GM12872 (cell line): ENCODE data around the gene TCF21.

Source experiments
- TF ChIP-seq, protein P1 (sequence below): IDR thresholded peaks from 3 replicates; pipeline ENCODE4 v1.5.1; 2011; ENCODE audit warnings: low read depth, mild to moderate bottlenecking, low read length, moderate library complexity; ENCODE audit not compliant: insufficient read depth

The TCF21 gene

DNA sequence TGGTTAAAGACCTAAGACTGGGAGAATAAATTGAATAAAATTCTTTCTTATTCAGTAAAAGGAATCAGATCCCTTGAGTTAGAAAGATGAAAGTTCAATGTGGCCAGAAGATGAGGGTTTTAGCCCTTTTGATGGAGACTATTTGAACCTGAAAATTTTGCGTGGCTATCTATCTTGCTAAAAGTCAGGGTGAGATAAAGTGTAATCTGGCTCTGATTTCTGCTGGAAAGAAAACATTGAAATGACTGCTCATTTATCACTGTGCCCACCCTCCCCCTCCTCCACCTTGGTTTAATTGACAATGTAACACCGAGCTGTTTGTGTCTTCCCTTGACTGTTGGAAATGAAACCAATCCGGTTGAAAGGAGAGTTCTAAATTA is 32.9 kb upstream of the TCF21 start:
- TF ChIP-seq, protein P1, sequence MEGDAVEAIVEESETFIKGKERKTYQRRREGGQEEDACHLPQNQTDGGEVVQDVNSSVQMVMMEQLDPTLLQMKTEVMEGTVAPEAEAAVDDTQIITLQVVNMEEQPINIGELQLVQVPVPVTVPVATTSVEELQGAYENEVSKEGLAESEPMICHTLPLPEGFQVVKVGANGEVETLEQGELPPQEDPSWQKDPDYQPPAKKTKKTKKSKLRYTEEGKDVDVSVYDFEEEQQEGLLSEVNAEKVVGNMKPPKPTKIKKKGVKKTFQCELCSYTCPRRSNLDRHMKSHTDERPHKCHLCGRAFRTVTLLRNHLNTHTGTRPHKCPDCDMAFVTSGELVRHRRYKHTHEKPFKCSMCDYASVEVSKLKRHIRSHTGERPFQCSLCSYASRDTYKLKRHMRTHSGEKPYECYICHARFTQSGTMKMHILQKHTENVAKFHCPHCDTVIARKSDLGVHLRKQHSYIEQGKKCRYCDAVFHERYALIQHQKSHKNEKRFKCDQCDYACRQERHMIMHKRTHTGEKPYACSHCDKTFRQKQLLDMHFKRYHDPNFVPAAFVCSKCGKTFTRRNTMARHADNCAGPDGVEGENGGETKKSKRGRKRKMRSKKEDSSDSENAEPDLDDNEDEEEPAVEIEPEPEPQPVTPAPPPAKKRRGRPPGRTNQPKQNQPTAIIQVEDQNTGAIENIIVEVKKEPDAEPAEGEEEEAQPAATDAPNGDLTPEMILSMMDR = no peak

DNA sequence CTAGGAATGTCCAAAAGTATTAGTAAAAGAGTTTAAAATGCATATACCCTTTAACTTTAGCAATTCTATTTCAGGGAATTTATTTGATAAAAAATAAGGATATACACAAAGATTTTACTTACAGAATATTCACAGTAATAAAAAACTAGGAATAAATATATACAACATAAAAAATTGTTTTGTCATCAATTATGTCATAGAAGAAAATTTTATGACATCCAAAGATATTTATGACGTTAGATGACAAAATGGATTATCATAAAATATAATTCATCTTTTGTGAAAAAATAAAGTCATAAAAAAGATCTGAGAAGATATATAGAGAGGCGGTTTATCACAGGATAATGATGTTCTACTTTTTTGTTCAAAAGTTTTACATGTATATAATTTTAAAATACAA is 32.0 kb upstream of the TCF21 start:
- TF ChIP-seq, protein P1 = no peak

DNA sequence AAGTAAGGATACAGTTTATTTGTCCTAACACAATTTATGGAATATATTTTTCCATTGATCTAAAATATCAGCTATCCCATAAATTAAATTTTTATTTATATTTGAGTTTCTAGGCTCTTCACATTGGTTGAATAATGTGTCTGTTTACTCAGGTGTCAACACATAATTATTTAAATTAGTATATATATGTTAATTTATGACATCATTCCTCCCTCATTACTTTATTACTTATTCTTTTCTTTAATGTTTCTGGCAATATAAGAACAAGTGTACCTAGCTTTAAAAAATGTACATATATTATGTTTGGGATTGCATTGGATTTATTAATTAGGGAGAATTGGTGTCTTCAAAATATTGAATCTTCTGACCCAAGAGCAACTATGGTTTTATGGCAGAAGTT is 31.2 kb upstream of the TCF21 start:
- TF ChIP-seq, protein P1 = no peak

DNA sequence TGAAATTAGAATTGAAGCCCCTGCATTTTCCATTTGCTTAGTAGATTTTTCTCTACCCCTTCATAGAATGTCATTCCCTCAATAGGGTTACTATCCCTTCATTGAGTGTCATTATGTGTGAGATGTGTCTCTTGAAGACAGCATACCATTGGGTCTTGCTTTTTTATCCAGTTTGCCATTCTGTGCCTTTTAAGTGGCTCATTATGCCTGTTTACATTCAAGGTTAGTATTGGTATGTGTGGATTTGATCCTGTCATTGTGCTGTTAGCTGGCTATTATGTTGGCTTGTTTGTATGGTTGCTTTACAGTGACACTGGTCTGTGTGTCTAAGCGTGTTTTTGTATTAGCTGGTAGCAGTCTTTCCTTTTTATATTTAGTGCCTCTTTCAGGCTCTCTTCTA is 25.7 kb upstream of the TCF21 start:
- TF ChIP-seq, protein P1 = no peak

DNA sequence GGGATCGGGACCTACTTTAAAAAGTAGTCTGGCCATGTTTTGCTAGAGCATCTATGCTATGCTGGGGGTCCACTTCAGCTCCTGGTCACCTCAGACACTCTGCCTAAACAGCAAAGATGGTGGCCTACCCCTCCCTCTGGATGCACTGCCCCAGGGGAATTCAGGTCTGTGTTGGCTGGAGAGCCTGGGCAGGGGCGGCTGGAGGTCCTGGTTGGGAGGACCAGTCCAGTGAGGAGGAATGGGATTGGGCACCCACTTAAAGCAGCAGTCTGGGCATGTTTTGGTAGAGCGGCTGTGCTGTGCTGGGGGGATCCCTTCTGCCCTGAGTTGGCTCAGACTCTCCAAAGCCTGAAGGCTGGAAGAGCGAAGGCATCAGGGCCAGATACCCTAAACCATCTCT is 23.2 kb upstream of the TCF21 start:
- TF ChIP-seq, protein P1 = no peak

DNA sequence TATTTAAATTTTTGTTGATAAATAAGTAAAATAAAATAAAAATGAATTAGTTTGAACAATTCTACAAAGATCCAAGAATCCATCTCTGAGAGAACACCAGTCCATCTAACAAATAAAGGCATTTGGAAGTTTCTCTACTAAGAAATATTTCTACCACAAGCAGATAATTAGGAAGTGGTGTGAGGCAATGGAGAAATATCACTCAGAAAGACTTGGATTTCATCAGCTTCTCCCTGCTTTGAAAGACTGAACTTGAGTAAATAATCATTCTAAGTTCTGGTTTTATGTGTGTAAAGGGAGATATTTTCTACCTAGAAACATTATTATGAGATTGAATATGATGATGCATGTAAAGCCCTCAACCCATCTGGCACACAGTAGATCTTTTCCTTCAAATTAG is 17.8 kb upstream of the TCF21 start:
- TF ChIP-seq, protein P1 = no peak

DNA sequence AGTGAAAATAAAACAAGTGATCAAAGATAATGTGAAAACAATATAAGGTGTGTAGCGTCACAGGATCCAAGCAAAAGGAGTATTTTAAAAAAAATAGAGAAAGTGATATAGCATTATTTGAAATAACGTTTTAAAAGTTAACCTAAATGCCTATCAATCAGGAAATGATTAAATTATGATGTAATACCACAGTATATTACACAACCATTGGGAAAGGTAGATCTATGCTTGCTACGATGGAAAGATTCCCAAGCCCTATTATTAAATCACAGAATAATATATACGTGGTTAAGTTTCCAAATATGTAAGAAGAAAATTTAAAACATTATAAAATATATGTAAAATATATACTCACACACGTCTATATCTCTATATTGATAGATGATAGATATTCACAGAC is 15.4 kb upstream of the TCF21 start:
- TF ChIP-seq, protein P1 = no peak

DNA sequence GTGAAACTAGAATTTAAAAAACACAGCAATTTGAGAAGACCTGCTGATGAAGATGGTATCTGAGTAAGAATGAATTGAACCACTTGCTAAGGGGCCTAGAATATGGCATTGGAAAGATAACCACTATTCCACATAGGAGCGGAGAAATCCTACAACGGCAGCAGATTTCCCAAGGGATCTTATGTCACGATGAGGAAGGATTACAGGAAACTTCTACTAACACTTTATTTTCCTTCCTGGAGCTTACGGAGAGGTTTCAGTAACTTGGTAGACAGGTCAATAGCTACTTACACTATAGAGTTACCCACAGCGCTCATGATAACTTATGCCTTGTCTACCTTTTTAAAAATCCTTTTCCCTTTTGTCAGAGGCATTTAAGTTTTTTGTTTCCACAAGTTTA is 11.8 kb upstream of the TCF21 start:
- TF ChIP-seq, protein P1 = no peak
